ENCODE data around the gene CSNK1D.

GRCh38 chr17:82285141-82285540 lies 11.6 kb upstream of the CSNK1D start:
- TF ChIP-seq CTCF (IDR thresholded peaks at IDR 0.05) (no peak), POLR2AphosphoS5 (IDR thresholded peaks at IDR 0.05) (no peak), POLR2A (IDR thresholded peaks at IDR 0.05) (no peak)

Measured in stomach (tissue), 4 donors.